Choroid plexus epithelial cell (primary cell): ENCODE results near the gene SDCCAG8.
A peak's percentile ranks its signal among the peaks of the same experiment; 100 is the strongest.

Experiments used
- DNase-seq: peaks from one replicate; pipeline ENCODE4 v3.0.0-alpha.2; 2010; ENCODE audit warnings: low read depth
- H3K4me3 ChIP-seq: 2 replicates; pipeline ENCODE4 v1.5.1; 2011; ENCODE audit warnings: low read depth, mild to moderate bottlenecking, control low read depth, low read length, moderate library complexity
- TF ChIP-seq, protein P1 (sequence below): conservative IDR thresholded peaks from 2 replicates; pipeline ENCODE4 v1.5.1; 2011; ENCODE audit warnings: low read depth, mild to moderate bottlenecking, control low read depth, inconsistent platforms, low read length, moderate library complexity

Gene SDCCAG8

DNA sequence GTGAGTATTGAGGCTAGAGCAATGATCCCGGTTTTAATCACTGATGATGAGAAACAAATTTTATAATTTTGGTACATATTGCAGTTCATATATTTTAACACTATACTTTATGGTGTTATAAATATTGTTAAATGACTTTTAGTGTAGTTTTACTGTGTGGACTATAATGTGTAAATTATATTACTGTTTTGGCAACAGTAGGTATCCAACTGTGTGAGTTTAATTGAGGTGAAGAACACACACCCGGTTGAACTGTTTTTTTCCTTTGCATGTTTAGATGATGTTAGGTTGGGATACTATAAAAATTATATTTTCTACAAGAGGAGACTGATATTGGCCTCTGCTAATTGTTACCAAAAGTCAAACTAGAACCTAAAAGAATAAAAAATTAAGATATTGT is 166.5 kb downstream of the SDCCAG8 start:
- DNase-seq: no peak
- TF ChIP-seq, protein P1, sequence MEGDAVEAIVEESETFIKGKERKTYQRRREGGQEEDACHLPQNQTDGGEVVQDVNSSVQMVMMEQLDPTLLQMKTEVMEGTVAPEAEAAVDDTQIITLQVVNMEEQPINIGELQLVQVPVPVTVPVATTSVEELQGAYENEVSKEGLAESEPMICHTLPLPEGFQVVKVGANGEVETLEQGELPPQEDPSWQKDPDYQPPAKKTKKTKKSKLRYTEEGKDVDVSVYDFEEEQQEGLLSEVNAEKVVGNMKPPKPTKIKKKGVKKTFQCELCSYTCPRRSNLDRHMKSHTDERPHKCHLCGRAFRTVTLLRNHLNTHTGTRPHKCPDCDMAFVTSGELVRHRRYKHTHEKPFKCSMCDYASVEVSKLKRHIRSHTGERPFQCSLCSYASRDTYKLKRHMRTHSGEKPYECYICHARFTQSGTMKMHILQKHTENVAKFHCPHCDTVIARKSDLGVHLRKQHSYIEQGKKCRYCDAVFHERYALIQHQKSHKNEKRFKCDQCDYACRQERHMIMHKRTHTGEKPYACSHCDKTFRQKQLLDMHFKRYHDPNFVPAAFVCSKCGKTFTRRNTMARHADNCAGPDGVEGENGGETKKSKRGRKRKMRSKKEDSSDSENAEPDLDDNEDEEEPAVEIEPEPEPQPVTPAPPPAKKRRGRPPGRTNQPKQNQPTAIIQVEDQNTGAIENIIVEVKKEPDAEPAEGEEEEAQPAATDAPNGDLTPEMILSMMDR: no peak
- H3K4me3 ChIP-seq: no peak overlapping the region

DNA sequence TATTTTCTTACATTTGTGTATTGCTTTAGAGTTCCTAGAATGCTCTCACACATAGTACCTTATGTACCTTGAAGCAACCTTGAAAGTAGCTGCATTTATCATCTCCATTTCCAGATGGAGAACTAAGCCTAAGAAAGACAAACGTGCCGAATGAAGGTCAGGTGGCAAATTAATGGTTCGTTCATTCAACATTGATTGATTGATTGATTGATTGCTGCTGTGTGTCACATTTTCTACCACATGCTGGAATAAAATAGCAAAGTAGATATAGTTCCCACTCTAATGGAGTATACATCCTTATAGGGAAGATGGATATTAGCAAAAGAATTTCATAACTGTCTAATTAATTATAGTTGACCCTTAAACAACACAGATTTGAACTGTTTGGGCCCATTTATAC is 172.2 kb downstream of the SDCCAG8 start:
- TF ChIP-seq, protein P1: no peak
- no peak overlapping the region for H3K4me3 ChIP-seq
- no peak for DNase-seq

DNA sequence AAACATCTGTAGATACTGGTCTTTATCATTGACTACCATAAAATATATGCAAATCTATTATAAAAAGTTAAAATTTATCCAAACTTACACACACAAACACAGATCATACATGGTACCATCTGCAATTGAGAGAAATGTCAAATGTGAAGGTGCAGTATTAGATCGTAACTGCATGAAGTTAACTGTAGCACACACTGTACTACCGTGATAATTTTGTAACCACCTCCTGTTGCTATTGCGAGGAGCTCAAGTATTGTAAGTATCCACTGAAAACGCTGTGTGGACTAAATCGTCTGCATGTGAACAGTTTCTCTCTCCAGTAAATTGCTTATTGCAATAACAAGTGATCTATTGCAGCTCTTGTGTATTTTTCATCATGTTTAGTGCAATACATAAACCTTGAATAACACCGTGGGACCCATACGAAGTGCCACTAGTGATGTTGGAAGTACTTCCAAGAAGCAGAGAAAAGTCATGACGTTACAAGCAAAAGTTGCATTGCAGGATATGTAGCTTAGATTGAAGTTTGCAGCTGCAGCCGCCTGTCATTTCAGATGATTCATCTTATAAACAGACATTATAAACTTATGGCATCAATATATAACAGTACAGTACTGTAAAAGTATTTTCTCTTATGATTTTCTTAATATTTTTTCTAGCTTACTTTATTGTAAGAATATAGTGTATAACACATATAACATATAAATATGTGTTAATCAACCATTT is 172.9 kb downstream of the SDCCAG8 start:
- no peak overlapping the region for H3K4me3 ChIP-seq
- TF ChIP-seq, protein P1: no peak
- no peak for DNase-seq

DNA sequence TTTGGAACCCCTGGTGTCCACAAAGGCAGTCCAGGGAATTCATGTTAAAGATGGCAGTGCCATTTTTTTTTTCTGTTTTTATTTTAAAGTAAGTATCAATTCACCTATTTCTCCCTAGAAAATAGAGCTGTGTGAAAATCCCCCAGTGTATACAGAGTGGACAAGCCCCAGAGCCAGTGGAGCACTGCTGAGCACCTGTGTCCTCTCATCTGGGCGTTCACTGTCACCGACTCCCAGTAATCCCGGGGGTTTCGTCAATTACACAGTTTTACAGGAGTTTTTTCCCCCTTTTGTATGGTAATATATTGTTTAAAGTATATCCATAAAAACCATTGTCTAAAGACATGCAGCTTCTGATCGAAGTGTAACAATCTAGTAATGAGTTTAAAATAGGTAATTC is 175.8 kb downstream of the SDCCAG8 start:
- DNase-seq: no peak
- no peak overlapping the region for H3K4me3 ChIP-seq
- TF ChIP-seq, protein P1: no peak

DNA sequence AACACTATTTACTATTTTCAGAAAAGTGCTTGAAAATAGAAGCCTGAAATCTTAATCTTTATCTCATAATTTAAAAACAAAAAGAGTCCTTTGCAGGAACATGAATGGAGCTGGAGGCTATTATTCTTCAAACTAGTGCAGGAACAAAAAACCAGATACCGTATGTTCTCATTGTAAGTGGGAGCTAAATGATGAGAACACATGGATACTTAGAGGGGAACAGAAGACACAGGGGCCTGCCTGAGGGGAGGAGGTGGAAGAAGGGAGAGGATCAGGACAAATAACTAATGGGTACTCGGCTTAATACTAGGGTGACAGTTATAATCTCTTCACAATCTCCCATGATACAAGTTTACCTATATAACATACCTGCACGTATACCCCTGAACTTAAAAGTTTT is 176.3 kb downstream of the SDCCAG8 start:
- DNase-seq: no peak
- TF ChIP-seq, protein P1: no peak
- no peak overlapping the region for H3K4me3 ChIP-seq

DNA sequence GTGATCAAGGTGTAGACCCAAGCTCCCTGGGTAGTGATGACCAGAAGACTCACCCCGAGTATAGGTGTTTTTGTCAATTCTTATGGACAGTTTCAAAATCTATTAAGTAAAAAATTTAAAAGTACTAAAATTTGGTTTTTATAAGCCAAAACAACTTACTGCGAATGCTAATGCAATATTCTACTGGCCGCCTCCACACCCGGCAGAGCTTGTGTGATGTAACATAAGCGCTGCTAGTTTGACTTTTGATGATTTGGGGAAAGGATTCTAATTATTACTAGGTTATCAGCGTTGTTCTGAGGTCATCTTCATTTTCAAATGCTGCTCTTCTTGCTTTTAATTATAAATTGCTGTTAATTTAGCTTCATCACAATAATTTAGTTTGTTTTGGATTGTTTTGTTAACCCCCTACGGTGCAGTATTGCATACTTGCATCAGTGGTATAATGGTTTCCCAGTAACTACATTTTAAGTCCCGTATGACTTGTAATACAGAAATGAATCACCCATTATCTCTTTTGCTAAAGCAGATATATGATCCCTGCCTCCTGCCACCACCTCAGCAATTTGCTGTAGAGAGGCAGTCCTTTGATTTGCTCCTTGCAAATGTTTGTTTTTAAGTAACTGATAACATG is 178.0 kb downstream of the SDCCAG8 start:
- H3K4me3 ChIP-seq: no peak overlapping the region
- peak; percentile 71 for DNase-seq
- TF ChIP-seq, protein P1: no peak

DNA sequence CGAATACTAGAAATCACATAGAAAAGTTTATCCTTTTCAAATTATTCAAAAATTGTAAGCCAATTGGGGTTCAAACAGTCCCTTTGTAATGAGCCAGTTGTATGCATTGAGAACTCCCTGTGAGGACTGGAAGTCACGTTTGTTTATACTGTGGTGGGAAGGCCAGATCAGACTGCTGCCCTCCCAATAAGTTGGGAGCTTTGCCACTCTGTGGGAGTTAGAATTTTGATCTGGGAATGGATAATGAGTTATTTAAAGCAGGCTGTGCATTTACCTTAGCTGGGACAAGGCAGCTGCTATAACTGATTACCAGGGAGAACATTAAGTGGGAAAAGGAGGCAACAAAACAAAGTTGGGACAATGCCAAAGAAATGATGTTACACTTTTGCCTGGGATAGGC is 178.8 kb downstream of the SDCCAG8 start:
- DNase-seq: peak; percentile 34
- no peak overlapping the region for H3K4me3 ChIP-seq
- TF ChIP-seq, protein P1: no peak
